Activated CD8-positive, alpha-beta memory T cell treated with anti-CD3 and anti-CD28 coated beads, Interleukin-2, amount 10 ng/mL, durations not matched to agents 7 days and 5 days (primary cell): Measurements from ENCODE around the gene FBXO7. TPM values are rescaled to one million over a fixed set of nuclear protein-coding genes. Genes with fewer than 3 reads are reported as not detected.

Experiments
- ATAC-seq: fragments of 150-1000 bp; cut with Tn5 transposase; one replicate; pipeline ENCODE4 v1.10.0; 2021; ENCODE audit warnings: moderate library complexity
- CTCF ChIA-PET: fragments of 350-600 bp; sonication (Branson Sonifier 250); formaldehyde crosslinking; loops from one replicate; lab custom pipeline; 2021; ENCODE audit warnings: antibody characterized with exemption; lab: Charles Lee
- DNase-seq: peaks from one replicate; pipeline ENCODE4 v3.0.0-alpha.2; 2020
- H3K27ac Mint-ChIP-seq: one replicate; pipeline ENCODE4 v1.8.0; 2021; ENCODE audit warnings: mild to moderate bottlenecking, mixed read lengths
- H3K27me3 Mint-ChIP-seq: one replicate; pipeline ENCODE4 v1.8.0; 2021; ENCODE audit warnings: mixed read lengths
- H3K36me3 Mint-ChIP-seq: one replicate; pipeline ENCODE4 v1.8.0; 2021; ENCODE audit warnings: mild to moderate bottlenecking, mixed read lengths
- H3K4me1 Mint-ChIP-seq: one replicate; pipeline ENCODE4 v1.8.0; 2021; ENCODE audit warnings: mixed read lengths
- H3K4me3 Mint-ChIP-seq: one replicate; pipeline ENCODE4 v1.8.0; 2021; ENCODE audit warnings: mild to moderate bottlenecking, moderate library complexity, mixed read lengths
- H3K9me3 Mint-ChIP-seq: one replicate; pipeline ENCODE4 v1.8.0; 2022; ENCODE audit warnings: low read depth, mixed read lengths
- total RNA-seq, 2 experiments: library from RNA; stranded (reverse); gene quantifications; one replicate each; pipeline ENCODE4 v1.2.3, GENCODE V29; 2021

FBXO7 gene
- total RNA-seq, 2 experiments from 2014 or later, result 98.9 to 108 TPM

DNA sequence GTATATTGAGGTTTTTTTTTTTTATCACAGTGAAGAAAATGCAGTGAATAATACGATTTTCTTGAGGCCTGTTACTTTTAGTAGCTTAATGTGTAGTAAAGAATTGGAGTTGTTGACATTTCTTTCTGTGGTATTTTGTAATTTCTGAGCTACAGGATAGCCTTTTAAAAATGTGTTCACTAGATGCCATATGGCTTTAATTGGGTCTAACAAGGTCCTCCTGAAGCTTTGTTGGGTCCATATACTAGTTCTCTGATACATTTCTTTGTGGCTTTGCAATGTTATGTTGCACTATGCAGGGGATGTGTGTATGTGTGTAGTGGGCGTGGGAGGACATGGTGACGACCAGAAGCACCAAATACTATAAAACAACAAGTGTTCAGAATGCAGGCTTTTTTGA is 25.1 kb downstream of the FBXO7 start:
- CTCF ChIA-PET, result interaction anchor here (0.6 kb wide), 1 partner anchor 515 kb away, joined by 3 read pairs; no protein-coding TSS in a partner anchor

DNA sequence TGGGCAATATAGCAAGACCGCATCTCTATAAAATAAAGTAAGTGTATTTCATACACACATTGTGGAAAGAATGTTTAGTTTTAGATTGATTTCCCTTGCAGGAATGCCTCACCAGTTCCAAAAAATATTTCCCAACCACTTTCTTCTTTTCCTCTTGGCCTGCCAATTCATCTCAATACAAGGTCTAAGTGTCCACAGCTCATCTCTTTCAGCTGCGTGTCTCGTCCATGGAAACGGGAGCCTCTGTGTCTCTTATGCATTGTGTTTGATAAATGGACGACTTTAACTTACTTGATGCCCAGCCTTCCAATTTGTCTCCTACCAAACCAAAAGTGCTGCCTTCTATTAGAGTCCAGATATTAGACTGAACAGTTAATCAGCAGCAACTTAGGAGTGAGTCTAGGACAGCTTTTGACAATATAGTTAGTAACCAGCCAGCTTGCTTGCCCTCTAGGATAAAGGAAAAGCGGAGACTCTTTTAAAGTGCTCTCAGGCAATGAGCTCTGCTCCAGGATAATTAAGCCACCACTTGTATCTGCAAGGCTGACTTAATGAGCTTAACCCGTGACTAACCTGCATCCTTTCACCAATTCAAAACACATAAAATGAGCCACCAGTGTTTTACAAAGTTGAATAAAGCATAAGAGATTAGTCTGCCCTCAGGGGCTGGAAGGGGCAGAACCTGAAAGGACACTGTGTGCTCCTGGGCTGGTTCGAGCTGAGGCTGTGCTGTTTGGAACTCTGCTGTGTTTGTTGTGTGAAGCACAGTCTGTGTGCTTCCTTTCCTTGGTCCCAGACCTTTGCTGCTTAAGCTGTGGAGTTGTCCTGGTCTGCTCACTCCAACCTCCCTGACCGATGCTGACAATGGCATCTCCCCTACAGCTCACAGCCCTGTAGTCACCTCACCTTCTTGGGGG is 27.5 kb downstream of the FBXO7 start:
- H3K27me3 Mint-ChIP-seq, result no peaks in the 10 kb centered on the region
- H3K4me1 Mint-ChIP-seq, result no peaks in the 10 kb centered on the region
- DNase-seq (no peak), ATAC-seq (no peak)
- CTCF ChIA-PET, result no interaction called here
- no peak overlapping the region for H3K4me3 Mint-ChIP-seq
- no peaks in the 10 kb centered on the region for H3K9me3 Mint-ChIP-seq
- H3K27ac Mint-ChIP-seq, result no peak overlapping the region
- peaks cover 27% of the 10 kb centered on the region for H3K36me3 Mint-ChIP-seq

More for the DNA sequence above, 25.1 kb downstream of the FBXO7 start:
- DNase-seq (no peak), ATAC-seq (no peak)
- no peak overlapping the region for H3K4me3 Mint-ChIP-seq
- H3K27me3 Mint-ChIP-seq, result no peaks in the 10 kb centered on the region
- peaks cover 44% of the 10 kb centered on the region for H3K36me3 Mint-ChIP-seq
- no peaks in the 10 kb centered on the region for H3K9me3 Mint-ChIP-seq
- H3K27ac Mint-ChIP-seq, result no peak overlapping the region
- no peaks in the 10 kb centered on the region for H3K4me1 Mint-ChIP-seq

DNA sequence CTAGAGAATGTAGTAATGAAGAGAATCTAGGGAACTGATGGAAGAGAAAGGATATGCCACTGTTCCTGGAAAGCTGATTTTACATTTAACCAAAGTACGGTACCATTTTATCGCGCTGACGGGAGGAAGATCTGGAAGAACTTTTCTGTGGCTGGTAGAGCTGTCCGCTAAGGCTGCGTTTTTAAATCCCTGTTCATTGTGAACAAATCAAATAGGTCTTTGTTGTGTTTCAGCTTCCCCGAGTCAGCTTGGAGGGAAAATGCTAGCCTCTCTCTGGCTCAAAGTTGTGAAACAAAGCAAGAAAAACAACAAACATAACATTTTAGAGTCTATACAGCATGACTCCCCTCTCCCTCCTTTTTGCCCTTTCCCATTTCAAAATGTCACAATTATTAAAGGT is 34.4 kb downstream of the FBXO7 start:
- no peaks in the 10 kb centered on the region for H3K27me3 Mint-ChIP-seq

DNA sequence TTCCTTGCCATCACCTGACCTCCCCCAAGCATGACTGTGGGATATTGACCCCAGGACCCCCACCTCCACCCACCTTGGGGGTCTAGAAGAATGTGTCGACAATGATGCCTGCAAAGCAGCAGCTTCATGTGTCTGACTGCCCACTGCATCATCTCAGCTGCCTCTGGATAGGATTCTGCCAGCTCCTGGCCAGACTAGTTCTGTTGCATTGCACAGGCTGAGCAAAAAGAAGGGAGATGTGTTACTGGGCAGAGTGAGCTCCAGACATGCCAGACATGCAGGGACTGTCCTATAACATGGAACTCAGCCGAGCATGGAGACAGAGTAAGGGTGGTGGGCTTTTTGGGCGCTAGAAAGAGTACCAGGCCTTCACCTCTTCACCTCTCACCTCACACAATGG is 36.7 kb downstream of the FBXO7 start:
- DNase-seq (no peak), ATAC-seq (no peak)
- no peak overlapping the region for H3K27ac Mint-ChIP-seq
- H3K4me3 Mint-ChIP-seq, result no peak overlapping the region
- H3K27me3 Mint-ChIP-seq, result no peaks in the 10 kb centered on the region
- H3K4me1 Mint-ChIP-seq, result no peaks in the 10 kb centered on the region
- no peaks in the 10 kb centered on the region for H3K36me3 Mint-ChIP-seq
- CTCF ChIA-PET, result no interaction called here
- no peaks in the 10 kb centered on the region for H3K9me3 Mint-ChIP-seq

More for the DNA sequence above, 34.4 kb downstream of the FBXO7 start:
- DNase-seq, result no peak
- no peaks in the 10 kb centered on the region for H3K4me1 Mint-ChIP-seq
- H3K9me3 Mint-ChIP-seq, result no peaks in the 10 kb centered on the region
- no peak overlapping the region for H3K4me3 Mint-ChIP-seq
- no peak overlapping the region for H3K27ac Mint-ChIP-seq
- no peaks in the 10 kb centered on the region for H3K36me3 Mint-ChIP-seq
- no peak for ATAC-seq
- CTCF ChIA-PET, result no interaction called here

DNA sequence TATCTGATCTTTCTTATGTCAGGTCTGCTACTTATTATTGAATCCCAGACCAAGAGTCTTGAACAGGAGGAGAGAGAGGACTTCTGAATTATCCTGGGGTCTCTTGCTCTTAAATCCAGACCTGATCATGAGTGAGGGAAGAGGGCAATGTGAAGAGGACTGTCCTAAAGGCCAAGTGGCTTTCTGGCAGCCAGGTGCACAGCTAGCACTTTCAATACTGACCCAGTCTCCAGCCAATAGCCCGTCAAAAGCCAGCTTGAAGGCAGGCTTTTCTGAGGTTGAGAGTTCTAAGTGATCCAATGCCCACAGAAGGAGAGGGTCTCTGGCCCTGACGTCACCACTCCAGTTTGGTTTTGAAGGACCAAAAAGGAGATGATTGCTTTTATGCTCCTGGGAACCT is 37.2 kb downstream of the FBXO7 start:
- CTCF ChIA-PET, result no interaction called here
- Mint-ChIP-seq H3K27me3 (no peaks in the 10 kb centered on the region), H3K9me3 (no peaks in the 10 kb centered on the region), H3K4me1 (no peaks in the 10 kb centered on the region), H3K27ac (no peak overlapping the region), H3K36me3 (no peaks in the 10 kb centered on the region), H3K4me3 (no peak overlapping the region)
- DNase-seq, result no peak
- no peak for ATAC-seq

- ATAC-seq, result no peak
- no peak overlapping the region for H3K4me3 Mint-ChIP-seq
- no peak for DNase-seq
- no peaks in the 10 kb centered on the region for H3K27me3 Mint-ChIP-seq
- no peak overlapping the region for H3K27ac Mint-ChIP-seq
- no peaks in the 10 kb centered on the region for H3K4me1 Mint-ChIP-seq
- no peaks in the 10 kb centered on the region for H3K36me3 Mint-ChIP-seq
- no peaks in the 10 kb centered on the region for H3K9me3 Mint-ChIP-seq
- CTCF ChIA-PET, result no interaction called here
Measured at GRCh38 chr22:32512267-32512982, 37.8 kb downstream of the FBXO7 start.

GRCh38 chr22:32515084-32515483 is 40.5 kb downstream of the FBXO7 start:
- CTCF ChIA-PET, result no interaction called here
- no peaks in the 10 kb centered on the region for H3K27me3 Mint-ChIP-seq
- DNase-seq, result no peak
- no peak for ATAC-seq
- H3K27ac Mint-ChIP-seq, result no peak overlapping the region
- H3K9me3 Mint-ChIP-seq, result no peaks in the 10 kb centered on the region
- no peaks in the 10 kb centered on the region for H3K36me3 Mint-ChIP-seq
- no peak overlapping the region for H3K4me3 Mint-ChIP-seq
- H3K4me1 Mint-ChIP-seq, result no peaks in the 10 kb centered on the region

GRCh38 chr22:32517488-32517887 is 42.9 kb downstream of the FBXO7 start:
- Mint-ChIP-seq H3K27me3 (no peaks in the 10 kb centered on the region), H3K27ac (no peak overlapping the region), H3K4me3 (no peak overlapping the region), H3K4me1 (no peaks in the 10 kb centered on the region), H3K9me3 (no peaks in the 10 kb centered on the region), H3K36me3 (no peaks in the 10 kb centered on the region)
- CTCF ChIA-PET, result interaction anchor here (1.3 kb wide), 1 partner anchor 42 kb away, joined by 3 read pairs; the partner anchor contains the start of gene FBXO7
- DNase-seq (no peak), ATAC-seq (no peak)

DNA sequence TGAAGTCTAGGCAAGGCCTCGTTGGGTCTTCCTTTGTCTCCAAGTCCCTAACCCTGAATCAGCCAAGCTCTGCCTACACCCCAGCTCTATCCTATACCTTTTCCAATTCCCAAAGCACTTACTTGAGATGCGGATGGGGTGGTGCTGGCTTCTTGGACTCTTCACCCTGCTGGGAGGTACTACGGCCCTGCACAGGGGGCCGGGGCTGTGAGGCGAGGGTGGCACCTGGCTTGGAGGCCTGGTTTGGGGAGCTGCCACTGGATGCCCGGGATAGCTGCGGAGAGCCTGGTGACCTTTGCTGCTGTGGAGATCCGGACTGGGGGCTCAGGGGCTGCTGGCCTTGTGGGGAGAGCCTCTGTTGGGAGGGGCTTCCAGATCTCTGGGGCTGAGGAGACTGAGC is 43.3 kb downstream of the FBXO7 start:
- Mint-ChIP-seq H3K4me1 (no peaks in the 10 kb centered on the region), H3K36me3 (no peaks in the 10 kb centered on the region), H3K4me3 (no peak overlapping the region), H3K27ac (no peak overlapping the region), H3K9me3 (no peaks in the 10 kb centered on the region), H3K27me3 (no peaks in the 10 kb centered on the region)
- ATAC-seq, result no peak
- CTCF ChIA-PET, result interaction anchor here (1.3 to 1.5 kb wide), 4 partner anchors 11 to 548 kb away, joined by 3 to 5 read pairs (median 4); partner anchors contain the start of gene FBXO7
- no peak for DNase-seq

DNA sequence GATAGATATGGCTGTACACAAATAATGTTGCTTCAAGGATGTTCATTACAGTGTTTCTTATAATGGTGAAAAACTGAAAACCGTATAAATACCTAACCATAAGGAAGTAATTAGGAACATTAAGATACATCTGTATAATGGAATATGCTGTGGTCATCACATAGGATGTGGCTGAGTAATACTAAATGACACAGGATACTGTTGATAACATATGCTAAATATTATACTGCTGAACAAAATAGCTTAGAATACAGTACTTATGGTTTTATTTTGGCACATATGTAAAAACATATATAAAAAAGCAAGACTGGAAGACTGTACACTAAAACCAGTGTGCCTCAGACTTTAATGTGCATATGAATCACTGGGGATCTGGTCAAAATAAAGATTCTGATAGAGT is 43.8 kb downstream of the FBXO7 start:
- Mint-ChIP-seq H3K9me3 (no peaks in the 10 kb centered on the region), H3K27me3 (no peaks in the 10 kb centered on the region), H3K4me3 (no peak overlapping the region), H3K36me3 (no peaks in the 10 kb centered on the region), H3K4me1 (no peaks in the 10 kb centered on the region), H3K27ac (no peak overlapping the region)
- DNase-seq (no peak), ATAC-seq (no peak)
- CTCF ChIA-PET, result interaction anchor here (1.3 to 1.5 kb wide), 4 partner anchors 10 to 548 kb away, joined by 3 to 5 read pairs (median 4); partner anchors contain the start of gene FBXO7

GRCh38 chr22:32518848-32519247 is 44.2 kb downstream of the FBXO7 start:
- Mint-ChIP-seq H3K36me3 (no peaks in the 10 kb centered on the region), H3K9me3 (no peaks in the 10 kb centered on the region), H3K27ac (no peak overlapping the region), H3K4me3 (no peak overlapping the region), H3K4me1 (no peaks in the 10 kb centered on the region), H3K27me3 (no peaks in the 10 kb centered on the region)
- DNase-seq (no peak), ATAC-seq (no peak)
- CTCF ChIA-PET, result interaction anchor here (0.8 to 1.5 kb wide), 4 partner anchors 10 to 549 kb away, joined by 3 to 5 read pairs (median 4); no protein-coding TSS in a partner anchor

- ATAC-seq (no peak), DNase-seq (no peak)
- Mint-ChIP-seq H3K27ac (no peak overlapping the region), H3K4me3 (no peak overlapping the region), H3K9me3 (no peaks in the 10 kb centered on the region), H3K4me1 (no peaks in the 10 kb centered on the region), H3K27me3 (peaks cover 2% of the 10 kb centered on the region), H3K36me3 (no peaks in the 10 kb centered on the region)
- CTCF ChIA-PET, result interaction anchor here (1.2 kb wide), 1 partner anchor 276 kb away, joined by 4 read pairs; no protein-coding TSS in a partner anchor
Measured at GRCh38 chr22:32520612-32521011, 46.0 kb downstream of the FBXO7 start.

DNA sequence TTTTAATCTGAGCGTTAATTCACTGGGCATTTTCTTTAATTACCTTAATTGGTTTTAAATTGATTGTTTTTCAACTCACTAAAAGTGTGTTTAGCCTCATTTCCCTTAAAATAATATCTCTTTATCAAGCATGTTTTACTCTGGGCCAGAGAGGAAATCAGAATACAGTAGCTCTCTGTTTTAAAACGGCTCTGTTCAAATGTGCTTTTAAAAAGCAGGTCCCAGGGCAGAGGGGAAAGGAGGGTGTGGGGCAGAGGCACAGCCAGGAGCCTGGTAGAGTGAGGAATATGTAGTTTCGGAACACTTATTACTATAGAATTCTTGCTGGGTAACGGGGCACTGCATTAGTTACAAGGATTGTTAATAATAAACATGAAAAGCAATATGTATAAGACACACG is 47.6 kb downstream of the FBXO7 start:
- no peak for DNase-seq
- Mint-ChIP-seq H3K9me3 (no peaks in the 10 kb centered on the region), H3K27me3 (peaks cover 2% of the 10 kb centered on the region), H3K27ac (no peak overlapping the region), H3K36me3 (no peaks in the 10 kb centered on the region), H3K4me3 (no peak overlapping the region), H3K4me1 (no peaks in the 10 kb centered on the region)
- CTCF ChIA-PET, result no interaction called here
- ATAC-seq, result no peak
